ENCODE data around the gene ARF5.

DNA sequence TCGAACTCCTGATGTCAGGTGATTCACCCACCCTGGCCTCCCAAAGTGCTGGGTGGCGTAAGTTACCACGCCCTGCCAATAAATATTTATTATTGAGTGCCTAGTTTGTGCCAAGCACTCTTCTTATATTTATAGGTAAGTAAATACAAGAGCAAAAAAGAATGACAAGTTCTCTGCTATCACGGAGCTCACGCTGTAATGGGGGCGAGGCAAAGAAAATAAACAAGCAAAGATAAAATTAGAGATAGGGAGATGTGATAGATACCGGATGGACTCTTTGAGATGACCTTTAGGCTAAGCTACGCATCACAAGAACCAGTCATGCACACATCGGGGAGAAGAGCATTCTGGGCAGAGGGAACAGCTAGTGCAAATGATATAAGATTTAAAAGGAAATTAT is 49.1 kb upstream of the ARF5 start:
- TF ChIP-seq, protein P1, sequence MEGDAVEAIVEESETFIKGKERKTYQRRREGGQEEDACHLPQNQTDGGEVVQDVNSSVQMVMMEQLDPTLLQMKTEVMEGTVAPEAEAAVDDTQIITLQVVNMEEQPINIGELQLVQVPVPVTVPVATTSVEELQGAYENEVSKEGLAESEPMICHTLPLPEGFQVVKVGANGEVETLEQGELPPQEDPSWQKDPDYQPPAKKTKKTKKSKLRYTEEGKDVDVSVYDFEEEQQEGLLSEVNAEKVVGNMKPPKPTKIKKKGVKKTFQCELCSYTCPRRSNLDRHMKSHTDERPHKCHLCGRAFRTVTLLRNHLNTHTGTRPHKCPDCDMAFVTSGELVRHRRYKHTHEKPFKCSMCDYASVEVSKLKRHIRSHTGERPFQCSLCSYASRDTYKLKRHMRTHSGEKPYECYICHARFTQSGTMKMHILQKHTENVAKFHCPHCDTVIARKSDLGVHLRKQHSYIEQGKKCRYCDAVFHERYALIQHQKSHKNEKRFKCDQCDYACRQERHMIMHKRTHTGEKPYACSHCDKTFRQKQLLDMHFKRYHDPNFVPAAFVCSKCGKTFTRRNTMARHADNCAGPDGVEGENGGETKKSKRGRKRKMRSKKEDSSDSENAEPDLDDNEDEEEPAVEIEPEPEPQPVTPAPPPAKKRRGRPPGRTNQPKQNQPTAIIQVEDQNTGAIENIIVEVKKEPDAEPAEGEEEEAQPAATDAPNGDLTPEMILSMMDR (conservative IDR thresholded peaks at IDR 0.05 in 1 of 2, IDR thresholded peaks at IDR 0.05 in 1 of 2; ENCODE audit: extremely low read depth in 1 of 2, insufficient read depth in 1 of 2, low read depth in 1 of 2, low read length in 2 of 2): no peak
- TF ChIP-seq EZH2 (IDR thresholded peaks at IDR 0.05; ENCODE audit: borderline replicate concordance, low read length): no peak
